Activated CD8-positive, alpha-beta memory T cell treated with anti-CD3 and anti-CD28 coated beads, Interleukin-2, amount 50 U/mL, for 1 hour (primary cell): Measurements from ENCODE around the gene TMPRSS5.
"Not testable (repeated sequence)": the region's sequence is repeated elsewhere in the genome, so short reads cannot be mapped to it uniquely, and the experiment has no call there.

Experiments used
- DNase-seq: peaks from one replicate; pipeline ENCODE4 v3.0.0-alpha.2; 2020; ENCODE audit errors: extremely low read depth

The TMPRSS5 gene

GRCh38 chr11:113697756-113698407 lies 8.2 kb downstream of the TMPRSS5 start:
- no peak for DNase-seq

GRCh38 chr11:113697111-113697510 lies 9.0 kb downstream of the TMPRSS5 start:
- no peak for DNase-seq

- no peak for DNase-seq
These were observed 10.9 kb downstream of the TMPRSS5 start for GRCh38 chr11:113695207-113695606.

GRCh38 chr11:113694390-113694789 lies 11.7 kb downstream of the TMPRSS5 start:
- no peak for DNase-seq

GRCh38 chr11:113693030-113693429 lies 13.1 kb downstream of the TMPRSS5 start:
- no peak for DNase-seq

GRCh38 chr11:113690619-113691569 lies 15.2 kb downstream of the TMPRSS5 start:
- DNase-seq = no peak

GRCh38 chr11:113689768-113690618 lies 16.1 kb downstream of the TMPRSS5 start:
- DNase-seq = no peak

GRCh38 chr11:113685654-113686359 lies 20.3 kb downstream of the TMPRSS5 start:
- DNase-seq = no peak

GRCh38 chr11:113684496-113684895 lies 21.6 kb downstream of the TMPRSS5 start:
- DNase-seq = no peak

GRCh38 chr11:113683481-113684046 lies 22.5 kb downstream of the TMPRSS5 start:
- no peak for DNase-seq

GRCh38 chr11:113681711-113682413 lies 24.2 kb downstream of the TMPRSS5 start:
- no peak for DNase-seq

GRCh38 chr11:113681282-113681681 lies 24.8 kb downstream of the TMPRSS5 start:
- no peak for DNase-seq

- no peak for DNase-seq
These were observed 28.4 kb downstream of the TMPRSS5 start for GRCh38 chr11:113677685-113678084.

GRCh38 chr11:113675565-113675964 lies 30.5 kb downstream of the TMPRSS5 start:
- DNase-seq = no peak

- no peak for DNase-seq
These were observed 31.0 kb downstream of the TMPRSS5 start for GRCh38 chr11:113675003-113675561.

- DNase-seq = no peak
These were observed 31.8 kb downstream of the TMPRSS5 start for GRCh38 chr11:113674397-113674685.

GRCh38 chr11:113673550-113674396 lies 32.3 kb downstream of the TMPRSS5 start:
- DNase-seq = no peak

- not testable (repeated sequence) for DNase-seq
These were observed 34.2 kb downstream of the TMPRSS5 start for GRCh38 chr11:113671914-113672313.

- DNase-seq = no peak
These were observed 35.3 kb downstream of the TMPRSS5 start for GRCh38 chr11:113670831-113671215.
